Activated CD4-positive, CD25-positive, alpha-beta regulatory T cell treated with anti-CD3 and anti-CD28 coated beads, Interleukin-2, amount 50 U/mL, for 72 hours (primary cell): Measurements from ENCODE around the gene GNAT3.

Experiments
- DNase-seq: peaks from one replicate; pipeline ENCODE4 v3.0.0; 2021

The GNAT3 gene

GRCh38 chr7:80415114-80415513 is 96.8 kb downstream of the GNAT3 start:
- DNase-seq, result no peak

GRCh38 chr7:80414331-80414730 is 97.5 kb downstream of the GNAT3 start:
- no peak for DNase-seq

GRCh38 chr7:80413383-80413945 is 98.4 kb downstream of the GNAT3 start:
- no peak for DNase-seq

- no peak for DNase-seq
Measured at GRCh38 chr7:80412842-80413241, 99.0 kb downstream of the GNAT3 start.

- DNase-seq, result no peak
Measured at GRCh38 chr7:80411621-80412020, 100.2 kb downstream of the GNAT3 start.

GRCh38 chr7:80410081-80410480 is 101.8 kb downstream of the GNAT3 start:
- no peak for DNase-seq
